ENCODE results near the gene NEMP1.

NEMP1 gene

GRCh38 chr12:57010627-57011247 is 67.9 kb downstream of the NEMP1 start:
- DNase-seq, result no peak
- no peaks in the 10 kb centered on the region for H3K4me1 ChIP-seq
- TF ChIP-seq CTCF (IDR thresholded peaks at IDR 0.05; ENCODE audit: low read depth, low read length), result no peak
- H3K36me3 ChIP-seq, result no peaks in the 10 kb centered on the region; the same call in 1 of the 2 replicates
- no peak overlapping the region for H3K4me3 ChIP-seq (ENCODE audit: low read depth, low read length)
- H3K9me3 ChIP-seq, result no peaks in the 10 kb centered on the region
- H3K27me3 ChIP-seq, result no peaks in the 10 kb centered on the region

GRCh38 chr12:57009949-57010626 is 68.5 kb downstream of the NEMP1 start:
- H3K27me3 ChIP-seq, result no peaks in the 10 kb centered on the region
- no peaks in the 10 kb centered on the region; the same call in 1 of the 2 replicates for H3K36me3 ChIP-seq
- H3K4me3 ChIP-seq (ENCODE audit: low read depth, low read length), result no peak overlapping the region
- TF ChIP-seq CTCF (IDR thresholded peaks at IDR 0.05; ENCODE audit: low read depth, low read length), result no peak
- H3K4me1 ChIP-seq, result no peaks in the 10 kb centered on the region
- no peak for DNase-seq
- H3K9me3 ChIP-seq, result no peaks in the 10 kb centered on the region

GRCh38 chr12:57008178-57008577 is 70.4 kb downstream of the NEMP1 start:
- H3K27me3 ChIP-seq, result no peaks in the 10 kb centered on the region
- no peaks in the 10 kb centered on the region for H3K9me3 ChIP-seq
- peak; percentile 76 for TF ChIP-seq CTCF (IDR thresholded peaks at IDR 0.05; ENCODE audit: low read depth, low read length)
- no peak for DNase-seq
- no peak overlapping the region for H3K4me3 ChIP-seq (ENCODE audit: low read depth, low read length)
- no peaks in the 10 kb centered on the region for H3K4me1 ChIP-seq
- peaks cover 15% of the 10 kb centered on the region for H3K36me3 ChIP-seq

DNA sequence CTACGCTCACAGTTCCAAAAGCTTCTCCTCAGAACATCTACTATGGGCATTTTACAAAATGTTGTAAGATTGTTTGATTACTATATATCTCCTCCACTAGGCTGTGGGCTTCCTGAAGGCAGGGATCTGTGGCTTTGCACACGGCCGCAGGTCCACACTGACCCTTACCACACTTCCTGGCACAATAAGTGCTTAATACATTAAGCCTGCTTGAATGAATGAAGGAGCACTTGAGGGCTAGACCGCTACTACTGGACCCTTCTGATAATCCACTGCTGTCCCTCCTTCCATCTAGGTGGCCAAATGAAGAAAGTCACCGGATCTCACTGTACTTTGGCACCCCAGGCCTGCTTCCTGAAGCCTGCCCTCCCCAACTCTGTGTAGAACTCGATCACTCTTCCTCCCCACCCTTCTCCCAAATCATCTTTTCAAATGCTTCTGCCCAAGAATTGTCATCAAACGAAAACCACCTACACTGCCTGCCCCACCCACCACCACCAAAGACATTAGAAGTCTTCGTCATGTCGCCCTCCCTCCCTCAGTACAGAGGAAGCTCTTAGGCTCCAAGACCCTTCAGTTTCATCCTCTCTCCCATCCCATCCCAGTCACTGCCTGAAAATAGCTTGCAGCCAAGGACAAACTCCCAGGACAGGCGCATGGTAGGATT is 71.6 kb downstream of the NEMP1 start:
- no peak for TF ChIP-seq CTCF (IDR thresholded peaks at IDR 0.05; ENCODE audit: low read depth, low read length)
- Histone ChIP-seq H3K4me1 (no peaks in the 10 kb centered on the region), H3K4me3 (ENCODE audit: low read depth, low read length) (peak overlapping the region; percentile 4), H3K9me3 (no peaks in the 10 kb centered on the region), H3K27me3 (no peaks in the 10 kb centered on the region), H3K36me3 (peaks cover 25% of the 10 kb centered on the region)
- DNase-seq, result no peak

- DNase-seq, result peak; percentile 81
- H3K27me3 ChIP-seq, result no peaks in the 10 kb centered on the region
- H3K4me1 ChIP-seq, result no peaks in the 10 kb centered on the region
- TF ChIP-seq CTCF (IDR thresholded peaks at IDR 0.05; ENCODE audit: low read depth, low read length), result peak; percentile 41; the same call in 1 of the 2 replicates
- H3K36me3 ChIP-seq, result peaks cover 33% of the 10 kb centered on the region
- H3K9me3 ChIP-seq, result no peaks in the 10 kb centered on the region
- peak within 1 kb of the TSS; percentile 85 for H3K4me3 ChIP-seq (ENCODE audit: low read depth, low read length)
Observed at GRCh38 chr12:57005980-57006808, 72.4 kb downstream of the NEMP1 start, which contains the start of gene ZBTB39. Gene ZBTB39 (minus strand): TSS chr12:57006546. CDS start chr12:57004917, 1,629 bp downstream.
